Mesendoderm (in vitro differentiated cells): ENCODE data around the gene ZNF385D.
"Not testable (repeated sequence)": the region's sequence is repeated elsewhere in the genome, so short reads cannot be mapped to it uniquely, and the experiment has no call there.

Experiments used
- DNase-seq: peaks from one replicate; pipeline ENCODE4 v3.0.0; 2013
- H2AK5ac ChIP-seq: 2 replicates; pipeline ENCODE4 v1.6.1; 2013; ENCODE audit warnings: low read length, inconsistent platforms
- H2BK120ac ChIP-seq: 2 replicates; pipeline ENCODE4 v1.6.1; 2013; ENCODE audit warnings: low read depth, mild to moderate bottlenecking, low read length, moderate library complexity, mixed read lengths
- H2BK15ac ChIP-seq: replicated peaks from 2 replicates; pipeline ENCODE4 v1.6.1; 2013; ENCODE audit warnings: low read depth, mild to moderate bottlenecking, moderate library complexity
- H2BK5ac ChIP-seq: 2 replicates; pipeline ENCODE4 v1.6.1; 2013; ENCODE audit warnings: low read length, inconsistent platforms
- H3K18ac ChIP-seq: 2 replicates; pipeline ENCODE4 v1.6.1; 2013; ENCODE audit warnings: mild to moderate bottlenecking, low read length, mixed read lengths
- H3K23ac ChIP-seq: one replicate; pipeline ENCODE4 v1.6.1; 2013; ENCODE audit warnings: low read length
- H3K27ac ChIP-seq: 2 replicates; pipeline ENCODE4 v1.5.1; 2013; ENCODE audit warnings: low read depth, mild to moderate bottlenecking, inconsistent platforms, low read length, moderate library complexity
- H3K27me3 ChIP-seq: 2 replicates; pipeline ENCODE4 v1.6.1; 2013; ENCODE audit warnings: low read length, control low read depth, mild to moderate bottlenecking, inconsistent platforms; ENCODE audit not compliant: insufficient read depth, poor library complexity
- H3K36me3 ChIP-seq: 2 replicates; pipeline ENCODE4 v1.6.1; 2013; ENCODE audit warnings: low read length, inconsistent platforms; ENCODE audit not compliant: control insufficient read depth, insufficient read depth
- H3K4ac ChIP-seq: one replicate; pipeline ENCODE4 v1.6.1; 2013; ENCODE audit warnings: low read depth, mild to moderate bottlenecking, low read length, moderate library complexity
- H3K4me1 ChIP-seq: 2 replicates; pipeline ENCODE4 v1.6.1; 2013; ENCODE audit warnings: low read depth, low read length, inconsistent platforms; ENCODE audit not compliant: control insufficient read depth
- H3K4me2 ChIP-seq: 2 replicates; pipeline ENCODE4 v1.6.1; 2013; ENCODE audit warnings: low read length
- H3K4me3 ChIP-seq: 2 replicates; pipeline ENCODE4 v1.5.1; 2013; ENCODE audit warnings: mild to moderate bottlenecking, low read length
- H3K56ac ChIP-seq: one replicate; pipeline ENCODE4 v1.6.1; 2013; ENCODE audit warnings: low read length
- H3K79me1 ChIP-seq: 2 replicates; pipeline ENCODE4 v1.6.1; 2013; ENCODE audit warnings: low read length, inconsistent platforms
- H3K79me2 ChIP-seq: 2 replicates; pipeline ENCODE4 v1.6.1; 2013; ENCODE audit warnings: mild to moderate bottlenecking, low read length; ENCODE audit not compliant: control insufficient read depth, insufficient read depth
- H3K9ac ChIP-seq: 2 replicates; pipeline ENCODE4 v1.6.1; 2013; ENCODE audit warnings: low read length, inconsistent platforms
- H4K5ac ChIP-seq: one replicate; pipeline ENCODE4 v1.6.1; 2013; ENCODE audit warnings: low read length
- H4K8ac ChIP-seq: one replicate; pipeline ENCODE4 v1.6.1; 2013; ENCODE audit warnings: low read depth, mild to moderate bottlenecking, control low read depth, low read length, moderate library complexity
- WGBS: extraction: QIAGEN DNeasy Blood & Tissue Kit; methylation state at CpG from one replicate; pipeline ENCODE4 v1.1.7; 2013; ENCODE audit warnings: low lambda C conversion rate, missing lambda C conversion rate; ENCODE audit not compliant: insufficient coverage; ENCODE audit errors: extremely low coverage; 5-methylcytosine and 5-hydroxymethylcytosine counted together

Gene ZNF385D

DNA sequence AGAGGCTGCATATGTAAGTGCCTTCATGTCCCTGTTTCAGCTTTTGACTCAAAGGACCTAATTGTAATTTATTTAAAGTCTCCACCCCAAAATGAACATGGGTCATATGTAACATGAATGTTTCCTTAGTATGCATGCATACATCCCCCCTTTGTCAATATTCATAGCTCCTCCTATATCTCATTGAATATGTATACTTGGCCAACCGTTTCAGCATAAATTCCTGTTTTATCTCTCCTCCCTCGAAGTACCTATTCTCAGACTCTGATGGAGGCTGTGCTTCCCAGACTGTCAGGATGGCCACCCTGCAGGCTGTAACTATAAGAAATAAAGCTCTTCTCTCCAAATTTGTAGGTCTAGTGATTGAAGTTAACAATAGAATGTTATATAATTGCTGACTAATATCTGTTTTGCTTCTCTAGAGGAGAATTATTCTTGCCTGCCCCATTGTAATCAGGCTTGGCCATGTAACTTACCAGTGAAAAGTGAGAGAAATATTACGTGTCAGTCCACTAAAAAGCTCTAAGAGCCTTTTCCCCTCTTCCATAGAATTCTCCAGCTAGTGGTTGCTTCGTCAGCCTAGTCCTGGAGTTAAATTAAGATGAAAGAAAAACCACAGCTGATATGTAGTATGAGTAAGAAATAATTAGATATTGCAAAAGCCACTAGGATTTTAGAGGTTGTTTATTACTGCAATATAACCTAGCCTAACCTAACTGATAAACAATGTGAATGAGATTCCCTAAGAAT lies 245.1 kb downstream of the ZNF385D start:
- Histone ChIP-seq H3K36me3 (no peaks in the 10 kb centered on the region), H3K23ac (no peak overlapping the region), H3K9ac (no peak overlapping the region), H2BK15ac (no peak overlapping the region), H3K27me3 (no peaks in the 10 kb centered on the region), H2BK120ac (no peak overlapping the region), H2AK5ac (no peak overlapping the region), H4K5ac (no peak overlapping the region), H3K18ac (no peak overlapping the region), H3K27ac (no peak overlapping the region), H3K4me1 (peaks cover 4% of the 10 kb centered on the region), H3K4me2 (no peak overlapping the region), H3K4me3 (no peak overlapping the region), H3K79me1 (no peaks in the 10 kb centered on the region), H2BK5ac (no peak overlapping the region), H3K56ac (no peak overlapping the region), H3K79me2 (no peaks in the 10 kb centered on the region), H3K4ac (no peak overlapping the region), H4K8ac (no peak overlapping the region)
- DNase-seq, result no peak
- no CpG with 5 or more reads among the region's 4 CpGs for WGBS

DNA sequence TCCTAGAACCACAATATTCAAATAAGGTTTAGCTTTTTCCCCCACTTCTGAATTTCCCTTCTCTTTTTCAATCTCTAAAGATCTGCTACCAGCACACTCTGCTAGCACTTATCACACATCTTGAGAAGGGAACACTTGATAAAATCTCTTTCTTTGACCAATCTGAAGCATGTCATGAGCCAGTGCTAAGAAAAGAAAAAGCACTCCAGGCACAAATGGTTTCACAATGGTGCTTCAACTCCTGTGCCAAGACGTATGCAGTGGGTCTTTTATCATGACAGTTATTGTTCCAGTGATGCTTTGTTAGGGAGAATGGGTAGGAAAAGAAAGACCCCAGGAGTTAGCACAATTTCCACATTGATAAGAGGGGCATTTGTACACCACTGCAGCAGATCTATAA lies 248.4 kb downstream of the ZNF385D start:
- H2BK5ac ChIP-seq, result no peak overlapping the region
- no peaks in the 10 kb centered on the region for H3K79me1 ChIP-seq
- DNase-seq, result peak; percentile 22
- H3K27me3 ChIP-seq, result no peaks in the 10 kb centered on the region
- no peak overlapping the region for H2BK120ac ChIP-seq
- H3K4me2 ChIP-seq, result no peak overlapping the region
- WGBS, result no CpG with 5 or more reads among the region's 1 CpG
- no peak overlapping the region for H3K4ac ChIP-seq
- H2AK5ac ChIP-seq, result no peak overlapping the region
- no peak overlapping the region for H3K27ac ChIP-seq
- H4K5ac ChIP-seq, result no peak overlapping the region
- H3K4me3 ChIP-seq, result no peak overlapping the region
- H3K36me3 ChIP-seq, result no peaks in the 10 kb centered on the region
- no peak overlapping the region for H4K8ac ChIP-seq
- no peak overlapping the region for H3K23ac ChIP-seq
- H3K9ac ChIP-seq, result no peak overlapping the region
- peaks cover 4% of the 10 kb centered on the region for H3K4me1 ChIP-seq
- H2BK15ac ChIP-seq, result no peak overlapping the region
- H3K18ac ChIP-seq, result no peak overlapping the region
- H3K79me2 ChIP-seq, result no peaks in the 10 kb centered on the region
- no peak overlapping the region for H3K56ac ChIP-seq

DNA sequence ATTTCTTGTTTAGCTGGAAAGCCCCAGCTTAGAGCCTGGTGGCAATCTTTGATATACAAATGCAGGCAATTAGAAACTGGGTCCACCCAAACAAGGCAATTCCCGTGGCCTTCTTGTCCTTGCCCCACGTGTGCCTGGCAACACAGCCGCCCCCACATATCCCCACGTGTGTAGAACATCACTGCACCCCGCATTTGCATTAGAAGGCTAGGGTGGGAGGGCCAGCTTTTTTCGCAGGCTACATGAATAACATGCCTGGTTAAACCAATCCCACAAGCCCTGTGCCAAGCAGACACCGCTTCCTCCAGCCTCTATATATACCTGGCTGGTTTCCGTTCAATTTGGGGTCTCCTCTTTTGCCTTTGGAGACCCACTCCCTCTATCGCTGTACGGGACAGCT lies 250.2 kb downstream of the ZNF385D start:
- H3K9ac ChIP-seq, result no peak overlapping the region
- H2AK5ac ChIP-seq, result no peak overlapping the region
- H3K79me2 ChIP-seq, result no peaks in the 10 kb centered on the region
- no peak overlapping the region for H3K27ac ChIP-seq
- H3K4me2 ChIP-seq, result no peak overlapping the region
- no peak overlapping the region for H3K23ac ChIP-seq
- H4K8ac ChIP-seq, result no peak overlapping the region
- H3K4ac ChIP-seq, result no peak overlapping the region
- WGBS, result no CpG with 5 or more reads among the region's 10 CpGs
- no peak overlapping the region for H4K5ac ChIP-seq
- no peak for DNase-seq
- no peak overlapping the region for H2BK5ac ChIP-seq
- no peaks in the 10 kb centered on the region for H3K27me3 ChIP-seq
- H3K79me1 ChIP-seq, result no peaks in the 10 kb centered on the region
- no peaks in the 10 kb centered on the region for H3K36me3 ChIP-seq
- H3K4me3 ChIP-seq, result no peak overlapping the region
- H2BK15ac ChIP-seq, result no peak overlapping the region
- no peak overlapping the region for H3K18ac ChIP-seq
- H3K56ac ChIP-seq, result no peak overlapping the region
- no peak overlapping the region for H2BK120ac ChIP-seq
- peaks cover 4% of the 10 kb centered on the region for H3K4me1 ChIP-seq

DNA sequence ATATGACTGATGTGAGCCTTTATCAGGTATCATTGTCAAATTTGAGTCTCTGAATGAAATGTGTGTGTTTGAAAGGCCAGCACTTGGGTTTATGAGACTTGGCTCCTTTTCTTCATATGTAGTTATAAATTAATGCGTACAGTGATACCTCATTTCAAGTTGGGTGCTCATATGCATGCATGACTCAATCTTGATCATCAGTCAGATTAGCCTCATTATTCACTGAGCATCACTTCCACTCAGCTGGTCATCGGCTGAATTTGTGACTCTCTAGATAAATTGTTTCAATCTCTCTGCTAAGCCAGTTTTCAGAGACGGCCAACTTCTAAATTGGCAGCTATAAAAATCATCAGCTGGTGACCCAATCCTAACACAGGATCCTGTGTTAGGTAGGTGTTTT lies 260.3 kb downstream of the ZNF385D start:
- H4K8ac ChIP-seq, H2AK5ac ChIP-seq, H3K18ac ChIP-seq, H2BK120ac ChIP-seq, H3K23ac ChIP-seq, H3K27ac ChIP-seq, H2BK5ac ChIP-seq, H3K79me1 ChIP-seq, H2BK15ac ChIP-seq, H3K4me1 ChIP-seq, H3K56ac ChIP-seq, H3K27me3 ChIP-seq, H3K4ac ChIP-seq, H3K36me3 ChIP-seq, H3K79me2 ChIP-seq, H3K9ac ChIP-seq, H3K4me3 ChIP-seq, H4K5ac ChIP-seq, DNase-seq, H3K4me2 ChIP-seq: not testable (repeated sequence)
- WGBS, result no CpG with 5 or more reads among the region's 3 CpGs

DNA sequence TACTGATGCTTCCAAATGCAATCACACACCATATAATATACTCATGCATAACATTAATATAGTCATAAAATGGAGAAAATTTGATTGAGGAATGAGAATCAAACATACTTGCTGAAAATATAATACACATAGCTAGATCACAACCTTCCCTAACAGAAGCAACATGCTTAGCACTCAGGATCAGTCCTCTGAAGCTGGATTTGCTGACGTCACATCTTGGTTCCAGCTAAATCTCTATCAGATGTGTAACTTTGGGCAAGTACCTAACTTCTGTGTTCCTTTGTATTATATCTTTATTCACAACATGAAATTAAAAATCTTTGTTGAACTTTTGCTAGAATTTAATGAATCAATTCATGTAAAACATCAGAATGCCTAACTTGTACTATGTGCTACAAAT lies 263.5 kb downstream of the ZNF385D start:
- no peaks in the 10 kb centered on the region for H3K27me3 ChIP-seq
- no peaks in the 10 kb centered on the region for H3K4me1 ChIP-seq
- H2BK120ac ChIP-seq, result no peak overlapping the region
- H2AK5ac ChIP-seq, result no peak overlapping the region
- H3K4ac ChIP-seq, result no peak overlapping the region
- no peak overlapping the region for H3K18ac ChIP-seq
- no peak overlapping the region for H4K5ac ChIP-seq
- no peak overlapping the region for H2BK5ac ChIP-seq
- H3K36me3 ChIP-seq, result no peaks in the 10 kb centered on the region
- no peak overlapping the region for H3K27ac ChIP-seq
- WGBS, result no CpG with 5 or more reads among the region's 1 CpG
- H3K9ac ChIP-seq, result no peak overlapping the region
- no peak overlapping the region for H4K8ac ChIP-seq
- no peaks in the 10 kb centered on the region for H3K79me2 ChIP-seq
- no peaks in the 10 kb centered on the region for H3K79me1 ChIP-seq
- H3K23ac ChIP-seq, result no peak overlapping the region
- no peak for DNase-seq
- H3K4me2 ChIP-seq, result no peak overlapping the region
- H3K4me3 ChIP-seq, result no peak overlapping the region
- H3K56ac ChIP-seq, result no peak overlapping the region
- H2BK15ac ChIP-seq, result no peak overlapping the region
